ENCODE results near the gene MRPS27. TPM values are rescaled to one million over a fixed set of nuclear protein-coding genes. Genes with fewer than 3 reads are reported as not detected.
A peak's percentile ranks its signal among the peaks of the same experiment; 100 is the strongest.

Gene MRPS27
- total and polyA plus RNA-seq, 2 of the 4 experiments (the other 2 are of a cell fraction): 46.9 to 90.5 TPM

- in situ Hi-C loops (cut with MboI; ENCODE audit: low sequenced_read_pairs): no loop called here
Observed at GRCh38 chr5:72265032-72265877, 54.8 kb downstream of the MRPS27 start.

More at GRCh38 chr5:72265032-72265877, 54.8 kb downstream of the MRPS27 start:
- H2AK5ac ChIP-seq (ENCODE audit: low read depth, low read length): no peak overlapping the region
- no peak overlapping the region for H2AK9ac ChIP-seq (replicated peaks; ENCODE audit: low read depth, low read length, poor library complexity)
- H4K91ac ChIP-seq (ENCODE audit: insufficient read depth, low read depth, low read length): no peak overlapping the region
- H3K4me3 ChIP-seq (ENCODE audit: insufficient read depth, low read depth, low read length): no peak overlapping the region
- H3K4me1 ChIP-seq (ENCODE audit: control insufficient read depth, insufficient read depth, low read length): 0 out of 2 replicates have a peak, but pooled peaks cover 2% of the 10 kb centered on the region
- no peak overlapping the region for H2AFZ ChIP-seq (replicated peaks; ENCODE audit: low read length, poor library complexity)
- intact Hi-C loops (cut with micrococcal nuclease): no loop called here
- no peak overlapping the region for H3K4ac ChIP-seq (ENCODE audit: low read depth, low read length)
- no peak overlapping the region for H2BK120ac ChIP-seq (ENCODE audit: low read depth, low read length)
- H2BK5ac ChIP-seq (ENCODE audit: low read depth, low read length, poor library complexity, severe bottlenecking): no peak overlapping the region
- H4K20me1 ChIP-seq (ENCODE audit: insufficient read depth, low read length): peaks cover 3% of the 10 kb centered on the region; the same call in 1 of the 2 replicates
- peaks cover 3% of the 10 kb centered on the region; the same call in 1 of the 2 replicates for H3K9me1 ChIP-seq (ENCODE audit: insufficient read depth, low read length)
- no peak overlapping the region for H2BK15ac ChIP-seq (ENCODE audit: low read depth, low read length)
- no peak for TF ChIP-seq CHD1 (IDR thresholded peaks at IDR 0.05; ENCODE audit: low read depth, low read length)
- DNase-seq: no peak
- no TSS peak for BruUV-seq (replicated peaks)
- no peak overlapping the region for H3K9ac ChIP-seq (ENCODE audit: low read depth, low read length)
- H3K23ac ChIP-seq (ENCODE audit: low read depth, low read length): no peak overlapping the region
- dilution Hi-C loops (cut with HindIII; ENCODE audit: low sequenced_read_pairs, unreplicated experiment): no loop called here
- no peaks in the 10 kb centered on the region for H3K9me3 ChIP-seq (ENCODE audit: control insufficient read depth, insufficient read depth, low read length)
- no peak overlapping the region for H3K27ac ChIP-seq (ENCODE audit: insufficient read depth, low read length)
- POLR2A ChIA-PET (ENCODE audit: unreplicated experiment): interaction anchor here (0.6 kb wide), 1 partner anchor 23 kb away, joined by 6 read pairs; no protein-coding TSS in a partner anchor
- CTCF ChIA-PET: interaction anchor here (1.3 kb wide), 1 partner anchor 12 kb away, joined by 3 read pairs; no protein-coding TSS in a partner anchor
- H3K36me3 ChIP-seq (ENCODE audit: control insufficient read depth, insufficient read depth, low read length): no peaks in the 10 kb centered on the region
- no peak overlapping the region; the same call in 1 of the 2 replicates for H3K18ac ChIP-seq (ENCODE audit: low read depth, low read length)
- ATAC-seq (ENCODE audit: low read depth): peak; percentile 24; the same call in 1 of the 2 replicates
- no CpG with 5 or more reads among the region's 5 CpGs for WGBS, 2 experiments (ENCODE audit: extremely low coverage in 2 of 2, insufficient read length in 1 of 2)
- H4K8ac ChIP-seq (ENCODE audit: low read depth in 2 of 2, low read length in 2 of 2): no peak overlapping the region
- H3K79me1 ChIP-seq (ENCODE audit: low read depth in 1 of 2, low read length in 2 of 2): peaks cover 18 to 33% of the 10 kb centered on the region in 2 experiments
- H3K56ac ChIP-seq (ENCODE audit: extremely low read depth, insufficient read depth, low read length): no peak overlapping the region
- H2BK20ac ChIP-seq (ENCODE audit: low read depth, low read length): no peak overlapping the region
- H3K4me2 ChIP-seq (ENCODE audit: low read depth, low read length): no peak overlapping the region
- no peaks in the 10 kb centered on the region for H3K27me3 ChIP-seq (ENCODE audit: control insufficient read depth, insufficient read depth, low read length)
- no peak overlapping the region for H4K5ac ChIP-seq (ENCODE audit: low read depth, low read length)
- H3K14ac ChIP-seq (replicated peaks; ENCODE audit: low read depth, low read length): no peak overlapping the region
